ENCODE results near the gene RNU2-1.

DNA sequence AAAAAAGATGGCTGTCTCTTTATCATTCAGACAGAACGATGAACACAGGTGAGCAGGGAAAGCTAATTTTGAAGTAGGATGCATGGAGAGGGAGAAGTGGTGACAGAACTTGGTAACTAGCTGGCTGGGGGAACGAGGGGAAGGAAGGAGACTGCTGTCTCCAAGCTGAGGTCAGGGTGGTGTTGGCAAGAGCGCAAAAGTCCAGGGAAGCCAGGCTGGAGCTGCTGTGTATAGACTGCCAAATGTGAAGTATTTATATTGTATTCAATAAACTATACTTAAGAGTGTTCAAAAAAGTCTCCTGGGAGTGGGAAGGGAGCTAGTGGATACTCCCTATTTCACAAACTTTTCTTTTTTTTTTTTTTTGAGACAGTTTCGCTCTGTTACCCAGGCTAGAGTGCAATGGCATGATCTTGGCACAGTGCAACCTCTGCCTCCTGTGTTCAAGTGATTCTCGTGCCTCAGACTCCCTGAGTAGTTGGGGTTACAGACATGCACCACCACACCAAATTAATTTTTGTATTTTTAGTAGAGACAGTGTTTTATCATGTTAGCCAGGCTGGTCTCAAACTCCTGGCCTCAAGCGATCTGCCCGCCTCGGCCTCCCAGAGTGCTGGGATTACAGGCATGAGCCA is 13.9 kb downstream of the RNU2-1 start:
- TF ChIP-seq, protein P1, sequence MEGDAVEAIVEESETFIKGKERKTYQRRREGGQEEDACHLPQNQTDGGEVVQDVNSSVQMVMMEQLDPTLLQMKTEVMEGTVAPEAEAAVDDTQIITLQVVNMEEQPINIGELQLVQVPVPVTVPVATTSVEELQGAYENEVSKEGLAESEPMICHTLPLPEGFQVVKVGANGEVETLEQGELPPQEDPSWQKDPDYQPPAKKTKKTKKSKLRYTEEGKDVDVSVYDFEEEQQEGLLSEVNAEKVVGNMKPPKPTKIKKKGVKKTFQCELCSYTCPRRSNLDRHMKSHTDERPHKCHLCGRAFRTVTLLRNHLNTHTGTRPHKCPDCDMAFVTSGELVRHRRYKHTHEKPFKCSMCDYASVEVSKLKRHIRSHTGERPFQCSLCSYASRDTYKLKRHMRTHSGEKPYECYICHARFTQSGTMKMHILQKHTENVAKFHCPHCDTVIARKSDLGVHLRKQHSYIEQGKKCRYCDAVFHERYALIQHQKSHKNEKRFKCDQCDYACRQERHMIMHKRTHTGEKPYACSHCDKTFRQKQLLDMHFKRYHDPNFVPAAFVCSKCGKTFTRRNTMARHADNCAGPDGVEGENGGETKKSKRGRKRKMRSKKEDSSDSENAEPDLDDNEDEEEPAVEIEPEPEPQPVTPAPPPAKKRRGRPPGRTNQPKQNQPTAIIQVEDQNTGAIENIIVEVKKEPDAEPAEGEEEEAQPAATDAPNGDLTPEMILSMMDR (IDR thresholded peaks at IDR 0.05 in 8 of 11, conservative IDR thresholded peaks at IDR 0.05 in 3 of 11) = no peak
- TF ChIP-seq POLR2A (IDR thresholded peaks at IDR 0.05) (no peak), POLR2AphosphoS5 (IDR thresholded peaks at IDR 0.05) (no peak)
